Stimulated activated CD4-positive, alpha-beta T cell treated with anti-CD3 and anti-CD28 coated beads, Interleukin-12 subunit alpha, Interleukin-12 subunit beta, amount 100 ng/mL, for 24 hours (primary cell): ENCODE results near the gene VIPR1.

Experiments used
- DNase-seq, 2 experiments: peaks; one replicate each; pipeline ENCODE4 v3.0.0-alpha.2; 2020; ENCODE audit warnings: low read depth in 2 of 2

The VIPR1 gene

DNA sequence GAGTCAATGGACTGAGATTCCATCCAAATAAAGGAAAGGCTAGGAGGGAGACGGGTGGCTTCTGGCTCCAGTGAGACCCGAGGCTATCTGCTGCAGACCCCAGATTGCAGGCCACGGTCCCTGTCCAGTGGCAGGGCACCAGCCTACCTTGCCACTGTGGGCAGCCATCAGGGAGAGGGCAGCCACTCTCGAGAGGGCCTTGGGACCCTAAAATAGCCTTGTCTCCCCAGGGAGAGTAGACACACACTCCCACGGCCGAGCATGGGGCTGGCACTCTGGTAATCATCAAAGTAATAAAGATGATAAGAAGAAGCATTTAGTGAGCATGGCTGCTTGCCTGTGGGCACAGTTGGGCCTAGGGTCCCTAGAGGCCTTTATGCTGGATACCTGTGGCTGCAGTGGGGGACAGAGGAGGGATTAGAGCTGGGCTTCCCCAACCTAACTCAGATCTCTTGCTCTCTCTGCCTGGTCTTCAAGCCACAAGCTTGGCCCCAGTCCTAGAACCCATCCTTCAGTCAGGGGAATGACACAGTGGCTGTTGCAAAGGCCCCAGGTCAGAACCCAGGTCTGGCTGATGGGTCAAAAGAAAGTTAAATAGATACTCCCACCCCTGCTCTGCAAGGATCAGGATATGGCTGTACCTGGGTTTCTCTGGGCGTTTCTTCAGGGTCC lies 9.2 kb upstream of the VIPR1 start:
- DNase-seq, result no peak

DNA sequence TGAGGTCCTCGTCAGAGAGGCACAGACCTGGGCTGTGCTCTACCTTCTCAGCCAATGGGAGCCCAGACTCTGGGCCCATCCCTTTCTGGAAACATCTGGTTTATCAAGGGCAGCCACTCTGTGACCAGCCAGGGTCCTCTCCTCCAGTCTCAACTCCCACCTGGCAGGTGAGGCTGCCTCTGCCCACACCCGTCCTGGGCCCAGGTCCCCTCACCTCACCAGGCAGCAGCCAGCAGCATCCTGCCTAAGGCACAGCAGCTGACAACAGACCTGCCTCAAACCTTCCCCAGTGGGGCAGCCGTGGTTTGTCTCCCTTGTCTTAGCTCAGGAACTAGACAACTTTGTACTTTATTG lies 8.7 kb upstream of the VIPR1 start:
- no peak for DNase-seq

DNA sequence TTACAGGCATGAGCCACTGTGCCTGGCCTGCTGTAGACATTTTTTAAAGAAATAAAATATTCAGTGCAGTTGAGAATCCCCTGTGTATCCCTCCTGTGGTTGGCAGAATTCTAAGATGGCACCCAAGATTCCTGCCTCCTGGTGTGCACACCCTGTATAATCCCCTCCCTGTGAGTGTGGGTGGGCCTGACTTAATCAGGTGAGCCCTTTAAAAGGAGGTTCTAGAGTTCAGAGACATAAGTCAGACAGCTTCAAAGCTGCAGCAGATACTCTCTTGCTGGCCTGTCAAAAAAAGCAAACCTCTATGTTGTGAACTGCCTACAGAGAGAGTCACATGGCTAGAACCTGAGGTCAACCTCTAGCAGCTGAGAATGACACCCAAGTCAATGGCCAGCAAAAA lies 7.0 kb upstream of the VIPR1 start:
- no peak for DNase-seq

DNA sequence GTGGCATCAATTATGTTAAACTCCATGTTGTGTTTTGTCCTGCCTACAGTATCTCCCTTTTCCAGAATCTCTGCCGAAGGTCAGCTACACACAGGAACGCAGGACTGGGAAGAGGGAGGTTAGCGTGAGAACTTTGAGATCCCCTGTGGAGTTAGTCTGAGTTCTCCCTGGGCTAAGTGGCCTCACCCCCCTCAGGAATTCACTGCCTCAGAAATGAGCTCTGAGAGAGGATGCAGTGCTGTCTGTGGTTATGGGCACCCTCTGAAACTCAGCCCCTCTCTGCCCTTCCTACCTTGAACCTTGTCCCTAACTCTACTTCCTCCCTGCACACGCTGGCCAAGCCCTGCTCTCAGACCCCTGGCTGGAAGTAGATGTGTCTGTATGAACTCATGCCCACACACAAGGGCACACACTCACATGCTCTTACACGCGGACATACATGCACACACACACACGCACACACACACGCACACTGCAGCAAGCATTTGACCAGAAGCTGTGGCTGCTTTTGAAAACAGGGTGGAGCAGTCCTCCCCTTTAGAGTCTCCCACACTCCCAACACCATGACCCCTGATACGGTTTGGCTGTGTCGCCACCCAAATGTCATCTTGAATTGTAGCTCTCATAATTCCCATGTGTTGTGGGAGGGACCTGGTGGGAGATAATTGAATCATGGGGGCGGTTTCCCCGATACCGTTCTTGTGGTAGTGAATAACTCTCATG lies 5.3 kb upstream of the VIPR1 start:
- no peak for DNase-seq

DNA sequence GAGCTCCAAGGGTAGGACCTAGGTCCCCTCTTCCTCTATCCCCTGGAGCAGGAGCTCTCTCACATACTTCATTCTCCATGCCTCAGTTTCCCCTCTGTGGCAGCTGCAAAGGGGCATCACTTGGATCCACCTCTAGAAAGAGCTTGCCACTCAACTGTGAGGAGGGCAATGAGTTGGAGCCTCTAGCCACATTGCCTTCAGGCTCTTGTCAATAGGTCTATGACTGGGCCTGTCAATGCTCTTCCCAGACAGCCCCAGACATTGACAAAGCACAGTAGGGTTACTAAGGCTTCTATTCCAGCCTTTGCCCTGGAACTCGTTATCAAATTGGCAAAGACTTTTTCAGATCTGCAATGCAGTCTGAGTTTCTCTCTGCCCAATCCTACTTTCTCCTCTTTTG lies 4.4 kb upstream of the VIPR1 start:
- no peak for DNase-seq

DNA sequence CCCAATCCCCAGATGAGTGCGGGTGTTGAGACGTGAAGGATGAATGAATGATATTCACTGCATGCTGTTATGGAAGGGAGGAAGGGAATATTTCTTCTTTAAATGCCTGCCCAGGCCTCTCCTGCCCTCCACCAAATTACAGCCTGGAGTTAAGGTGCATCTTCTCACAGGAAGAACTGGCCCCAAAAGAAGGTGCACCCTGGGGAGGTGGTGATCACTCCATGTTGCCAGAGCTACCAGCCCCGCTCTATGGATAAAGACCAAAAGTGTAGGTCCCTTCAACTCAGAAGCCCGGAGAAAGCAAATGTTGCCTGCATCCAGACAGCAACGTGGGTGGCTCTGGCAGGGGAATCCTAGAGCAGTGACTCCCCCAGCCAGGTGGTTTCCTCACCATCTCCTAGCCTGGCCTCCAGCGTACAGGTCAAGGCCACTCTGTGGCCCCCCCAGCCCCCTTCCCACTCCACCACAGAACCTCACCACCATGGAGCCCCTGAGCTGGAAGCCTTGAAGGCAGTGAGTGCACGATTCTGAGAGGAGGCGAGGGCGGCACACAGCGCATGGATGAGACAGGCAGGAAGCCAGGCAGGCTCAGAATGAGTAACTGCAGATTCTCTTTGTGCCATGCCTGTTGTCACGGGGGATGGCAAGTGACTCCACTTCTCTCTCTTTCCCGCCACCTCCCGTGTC lies 3.5 kb upstream of the VIPR1 start:
- no peak for DNase-seq

DNA sequence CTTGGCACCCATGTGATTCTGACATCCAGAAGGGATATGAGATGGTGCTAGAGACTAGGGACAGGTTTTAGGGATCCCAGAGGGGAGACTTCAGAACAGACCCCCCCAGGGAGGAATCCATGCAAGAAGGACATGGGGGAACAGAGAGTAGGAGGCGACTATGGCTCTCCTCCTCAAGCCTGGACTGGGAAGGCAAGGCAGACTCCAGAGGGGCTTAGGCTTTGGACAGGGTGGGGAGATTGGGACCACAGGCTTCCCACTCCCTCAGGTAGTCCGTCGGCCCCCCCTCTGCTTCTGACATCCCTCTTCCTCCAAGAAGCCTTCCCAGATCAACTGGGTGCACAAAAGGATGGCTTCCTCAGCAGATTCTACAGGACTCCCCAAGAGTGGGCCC lies 3.0 kb upstream of the VIPR1 start:
- no peak for DNase-seq

DNA sequence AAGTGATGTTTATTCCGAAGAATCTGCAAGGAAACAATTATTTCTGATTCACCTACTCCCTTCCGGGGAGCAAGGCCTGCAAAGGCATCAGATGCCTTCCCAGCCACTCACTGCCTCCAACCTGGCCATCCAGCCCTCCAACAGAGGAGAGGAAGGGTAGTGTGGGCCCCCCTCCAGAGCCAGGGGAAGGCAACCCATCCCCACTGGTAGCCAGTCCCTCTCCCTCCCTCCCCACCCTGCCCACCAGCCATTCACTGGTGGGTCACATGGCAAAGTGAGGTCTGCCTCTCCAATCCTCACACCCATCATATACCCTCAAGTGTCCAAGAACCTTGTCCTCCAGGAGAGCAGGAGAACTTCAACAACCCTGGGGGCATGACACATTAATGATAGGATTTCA lies 2.4 kb upstream of the VIPR1 start:
- DNase-seq, result no peak

DNA sequence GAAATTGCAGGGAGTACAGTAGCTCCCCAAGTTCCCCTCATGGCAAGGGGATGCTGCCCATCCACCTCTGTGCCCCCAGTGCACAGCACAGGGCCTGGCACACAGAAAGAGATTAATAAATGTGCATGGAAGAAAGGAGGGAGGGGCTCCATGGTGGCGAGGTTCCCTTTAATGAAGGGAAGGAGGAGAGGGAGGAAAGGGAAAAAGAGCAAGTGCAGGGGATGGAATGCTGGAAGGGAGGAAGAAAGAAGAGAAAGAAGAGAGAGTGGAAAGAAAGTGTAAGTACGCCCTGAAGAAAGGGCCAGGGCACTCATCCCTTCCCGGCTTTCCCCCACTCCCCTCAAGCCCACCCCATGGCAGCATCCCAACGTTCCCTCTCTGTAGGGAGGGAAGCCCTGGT lies 1.5 kb upstream of the VIPR1 start:
- no peak for DNase-seq

DNA sequence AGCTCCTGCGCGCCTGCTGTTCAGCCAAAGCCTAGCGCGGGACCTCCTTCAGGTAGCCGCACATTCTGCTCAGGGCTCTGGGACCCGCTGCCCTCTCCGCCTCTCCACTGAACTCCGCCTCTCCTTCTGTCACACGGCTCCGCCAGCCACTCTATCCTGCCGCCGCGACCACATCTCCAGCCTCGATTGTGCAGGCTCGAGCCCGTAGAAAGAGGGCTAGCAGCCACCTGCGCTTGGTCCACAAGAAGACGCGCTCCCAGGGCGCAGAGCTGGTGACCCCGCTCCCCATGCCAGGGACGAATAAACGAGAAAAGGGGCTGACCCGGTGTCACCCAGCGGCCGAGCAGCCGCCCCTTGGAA lies 1.1 kb upstream of the VIPR1 start:
- DNase-seq, result no peak

DNA sequence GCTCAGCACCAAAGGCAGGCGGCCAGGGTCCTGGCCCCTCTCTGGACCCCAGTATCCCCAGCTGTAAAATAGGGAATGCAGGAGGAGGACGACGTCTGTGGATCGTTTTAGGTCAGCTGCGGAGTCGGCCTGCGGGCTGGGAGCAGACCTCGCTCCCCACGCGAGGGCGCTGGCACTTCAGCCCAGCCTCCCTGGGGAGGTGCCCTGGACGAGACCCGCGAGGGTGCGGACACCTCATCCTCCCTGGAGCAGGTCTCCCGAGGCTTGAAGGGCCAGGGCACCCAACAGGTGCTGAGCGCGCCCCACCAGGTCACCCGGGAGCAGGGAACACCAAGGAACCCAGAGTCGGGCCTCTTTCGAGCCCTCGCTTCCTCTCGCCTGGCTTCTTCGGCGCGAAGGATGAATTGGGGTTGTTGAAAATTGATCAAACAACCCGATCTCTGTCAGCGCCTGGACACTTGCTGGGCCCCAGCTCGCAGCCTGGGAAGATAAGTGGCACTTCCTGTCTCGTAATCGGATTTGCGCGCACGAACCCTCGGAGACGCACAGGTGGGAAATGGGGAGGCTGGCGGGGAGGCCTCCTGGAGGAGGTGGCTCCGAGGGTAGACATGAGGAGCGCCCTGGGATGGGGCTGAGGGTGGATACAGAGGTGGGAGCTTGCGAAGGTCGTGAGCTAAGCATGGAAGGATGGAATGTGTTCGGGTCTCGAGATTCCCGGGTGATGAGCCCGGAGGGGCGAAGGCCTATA lies 588 bp upstream of the VIPR1 start:
- DNase-seq, result peak; percentile 21 to 44

DNA sequence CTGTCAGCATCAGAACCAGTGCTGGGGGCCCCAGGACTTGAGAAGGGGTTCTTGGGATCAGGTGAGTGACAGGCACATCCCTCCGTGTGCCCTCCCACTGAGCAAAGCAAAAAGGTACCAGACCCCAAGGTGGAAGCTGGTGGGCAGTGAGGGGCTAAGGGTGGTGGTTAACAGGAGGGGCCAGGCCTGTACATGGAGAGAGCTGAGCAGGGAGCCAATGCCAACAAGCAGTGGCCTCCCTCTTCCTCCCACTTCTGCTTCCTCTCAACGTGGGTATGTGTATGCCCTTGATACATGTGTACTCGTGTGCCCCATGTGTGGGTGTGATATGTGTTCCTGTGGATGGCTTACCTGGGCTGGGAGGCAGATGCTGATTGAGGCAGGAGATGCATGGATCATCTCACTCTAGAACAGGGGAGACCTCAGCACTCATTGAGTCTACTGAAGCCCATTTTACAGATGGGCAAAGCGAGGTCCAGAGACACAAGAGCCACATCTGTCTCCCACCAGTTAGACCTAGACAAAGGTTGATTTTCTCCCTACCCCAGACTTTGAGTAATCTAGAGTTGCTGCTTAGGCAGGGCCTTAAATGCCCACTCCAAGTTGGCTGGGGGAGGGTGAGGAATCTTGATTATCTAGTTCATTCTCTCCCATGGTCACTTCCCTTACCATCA lies 945 bp downstream of the VIPR1 start:
- no peak for DNase-seq

DNA sequence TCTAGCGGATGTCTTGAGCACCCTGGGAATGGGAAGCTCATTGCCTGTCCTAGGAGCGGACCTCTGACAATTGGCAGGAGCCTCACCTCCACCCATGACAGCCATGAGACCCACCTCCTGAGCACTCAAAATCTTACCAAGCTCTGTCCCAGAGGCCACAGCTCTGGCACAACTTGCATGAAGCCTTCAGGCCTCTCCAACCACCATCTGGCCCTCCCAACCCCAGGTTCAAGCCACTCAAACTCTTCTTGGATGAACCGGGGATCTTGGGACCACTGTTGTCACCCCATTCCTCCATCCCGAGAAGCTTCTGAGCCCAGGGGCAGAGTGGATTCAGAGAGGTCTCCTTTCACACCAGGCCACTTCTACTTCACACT lies 1.5 kb downstream of the VIPR1 start:
- DNase-seq, result no peak

DNA sequence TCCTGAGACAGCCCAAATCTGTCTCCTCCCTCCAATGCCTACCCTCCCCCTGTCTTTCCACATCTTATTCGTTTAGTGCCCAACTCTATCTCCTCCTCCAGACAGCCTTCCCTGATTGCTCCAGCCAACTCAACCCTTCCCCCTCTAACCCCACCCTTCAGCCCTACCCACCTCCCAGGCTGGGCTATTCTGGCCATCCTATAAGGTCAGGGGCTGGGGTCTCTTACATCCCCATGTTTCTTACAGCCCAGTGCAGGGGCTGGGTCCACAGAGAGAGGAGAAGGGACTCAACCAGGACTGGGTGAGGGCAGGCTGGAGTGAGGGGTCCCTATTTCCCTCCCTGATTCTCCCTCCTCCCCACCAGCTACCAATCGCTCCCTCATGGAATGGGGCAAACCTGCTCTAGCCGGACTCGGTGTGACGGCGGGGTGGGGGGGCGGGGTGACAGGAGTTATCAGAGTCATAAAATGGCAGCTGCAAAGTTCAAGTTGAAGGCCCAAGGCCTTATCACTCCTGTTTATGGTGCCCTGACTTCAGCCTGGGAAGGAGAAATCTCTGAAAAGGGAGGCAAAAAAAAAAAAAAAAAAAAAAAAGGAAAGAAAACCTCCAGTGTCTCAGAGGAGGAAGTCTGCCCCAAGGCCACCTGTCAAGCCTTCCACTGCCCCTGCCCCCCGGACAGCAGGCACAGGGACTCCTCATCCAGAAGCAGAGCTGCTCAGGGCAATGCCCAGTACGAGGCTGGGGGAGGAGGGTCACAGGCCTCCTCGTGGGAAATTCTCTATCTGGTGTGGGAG lies 2.1 kb downstream of the VIPR1 start:
- no peak for DNase-seq

DNA sequence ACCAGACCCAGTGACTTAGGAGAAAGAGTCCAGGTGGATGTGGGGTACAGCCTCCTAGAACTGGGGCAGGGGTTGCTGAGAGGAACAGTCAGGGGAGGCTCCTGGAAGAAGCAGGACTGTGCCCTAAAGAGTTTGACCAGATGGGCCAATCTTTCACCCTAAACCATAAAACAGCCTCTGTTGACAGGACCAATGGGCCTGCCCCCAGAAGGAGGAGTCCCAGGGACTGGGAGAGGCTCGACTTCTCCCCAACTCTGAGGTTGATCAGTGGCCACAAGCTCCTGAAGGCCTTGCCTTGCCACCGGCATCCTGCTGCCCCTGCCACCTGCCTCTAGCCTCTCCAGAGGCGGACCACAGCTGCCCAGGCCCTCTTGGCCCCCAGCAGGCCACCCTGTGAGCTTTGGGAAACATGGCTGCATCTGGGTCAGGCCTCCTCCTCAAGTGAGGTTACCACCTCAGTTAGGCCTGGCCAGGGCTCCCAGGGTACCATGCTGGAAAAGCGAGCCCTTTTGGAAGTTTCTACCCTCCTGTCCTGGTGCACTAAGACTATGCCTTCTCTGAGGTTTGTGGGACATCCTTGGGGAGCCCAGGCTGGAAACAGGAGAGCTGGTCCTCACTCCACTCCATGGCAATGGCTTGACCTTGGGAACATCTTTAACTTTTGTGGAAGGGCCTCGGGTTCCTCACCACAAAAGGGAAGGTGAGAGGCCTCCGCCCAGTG lies 2.8 kb downstream of the VIPR1 start:
- no peak for DNase-seq

DNA sequence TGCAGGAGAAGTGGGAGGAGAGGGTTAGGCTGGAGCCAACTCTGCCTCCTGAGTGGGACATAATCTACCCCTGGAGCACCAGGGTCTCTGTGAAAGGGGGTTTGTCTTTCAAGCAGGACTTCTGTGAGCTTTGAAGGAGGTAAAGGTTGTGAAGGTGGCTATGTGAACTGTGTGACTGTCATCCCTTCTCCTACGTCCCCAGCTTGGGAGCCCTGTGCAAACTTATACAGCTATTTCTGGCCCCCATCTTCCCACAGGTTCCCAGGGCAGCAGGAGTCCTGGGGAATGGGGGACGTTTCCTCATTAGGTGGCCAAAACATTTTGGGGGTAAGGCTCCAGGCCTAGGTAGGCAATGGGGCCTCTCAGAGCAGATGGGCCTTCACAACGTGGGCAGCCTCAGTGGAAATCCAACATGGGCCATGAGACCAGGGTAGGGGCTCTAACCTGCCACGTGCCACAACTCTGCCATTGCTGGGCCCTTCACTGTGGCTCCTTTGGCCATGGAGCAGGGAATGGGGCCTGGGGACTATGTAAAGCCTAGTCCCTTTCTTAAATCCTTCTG lies 3.5 kb downstream of the VIPR1 start:
- DNase-seq, result no peak

DNA sequence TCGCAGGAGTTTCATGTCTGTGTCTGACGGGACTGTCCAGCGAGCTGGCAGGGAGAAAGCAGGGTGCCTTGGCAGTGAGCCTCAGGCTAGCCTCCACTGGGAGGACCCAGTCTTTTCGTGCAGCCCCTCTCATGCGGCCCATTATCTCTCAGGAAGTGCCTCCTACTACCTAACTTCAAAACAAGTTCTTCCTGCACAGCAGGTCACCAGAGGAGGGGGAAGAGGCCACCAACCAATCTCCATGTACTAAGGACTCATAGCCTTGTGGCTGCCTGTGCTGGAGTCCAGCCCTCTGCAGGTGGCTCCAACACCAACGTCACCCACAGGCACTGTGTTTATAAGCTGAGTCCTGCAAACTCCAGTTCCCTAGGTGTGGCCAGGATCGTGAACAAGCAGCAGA lies 4.8 kb downstream of the VIPR1 start:
- DNase-seq, result no peak

DNA sequence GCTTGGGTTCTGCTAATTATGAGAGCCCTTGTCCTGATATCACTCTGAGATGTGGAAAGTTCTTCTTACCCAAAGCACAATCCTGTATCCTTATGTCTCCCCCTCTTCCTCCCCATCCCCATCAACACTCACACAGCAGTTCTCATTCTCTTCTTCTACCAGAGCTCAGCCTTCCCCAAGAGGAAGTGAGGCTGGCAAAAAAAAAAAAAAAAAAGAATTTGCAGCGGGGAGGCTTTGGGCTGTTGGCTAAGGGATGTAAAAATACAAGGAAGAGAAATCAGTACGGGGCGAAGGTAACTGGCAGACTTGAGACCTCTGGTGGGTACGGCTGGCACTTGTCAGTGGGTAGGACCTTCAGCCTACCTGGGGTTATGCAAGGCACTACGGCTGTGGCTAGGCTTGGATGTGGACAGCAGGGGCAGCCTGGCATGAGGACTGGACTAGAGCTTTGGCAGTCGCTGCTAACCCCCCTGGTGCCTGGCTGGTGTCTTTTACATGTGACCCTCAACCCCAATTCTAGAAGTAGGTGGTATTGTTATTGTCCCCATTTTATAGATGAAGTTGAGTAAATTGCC lies 5.4 kb downstream of the VIPR1 start:
- DNase-seq, result no peak

DNA sequence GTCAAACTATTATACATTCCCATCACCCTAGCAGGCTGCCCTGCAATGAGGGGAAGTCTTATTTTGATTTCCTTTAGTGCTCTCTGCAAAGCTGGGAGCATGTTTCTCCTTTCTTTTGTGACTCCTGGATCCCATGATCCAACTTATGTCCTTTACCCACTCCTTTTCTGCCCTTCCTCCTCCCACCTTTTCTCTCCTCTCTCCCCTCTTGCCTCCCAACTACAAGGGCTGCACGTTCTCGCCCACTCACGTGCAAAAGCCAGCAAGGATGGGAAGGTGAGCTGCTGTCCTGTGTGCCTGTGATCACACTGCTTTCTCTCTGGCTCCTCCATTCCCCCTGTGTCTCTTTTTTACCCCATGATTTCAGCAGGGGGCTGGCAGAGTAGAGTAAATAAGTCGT lies 6.1 kb downstream of the VIPR1 start:
- no peak for DNase-seq

DNA sequence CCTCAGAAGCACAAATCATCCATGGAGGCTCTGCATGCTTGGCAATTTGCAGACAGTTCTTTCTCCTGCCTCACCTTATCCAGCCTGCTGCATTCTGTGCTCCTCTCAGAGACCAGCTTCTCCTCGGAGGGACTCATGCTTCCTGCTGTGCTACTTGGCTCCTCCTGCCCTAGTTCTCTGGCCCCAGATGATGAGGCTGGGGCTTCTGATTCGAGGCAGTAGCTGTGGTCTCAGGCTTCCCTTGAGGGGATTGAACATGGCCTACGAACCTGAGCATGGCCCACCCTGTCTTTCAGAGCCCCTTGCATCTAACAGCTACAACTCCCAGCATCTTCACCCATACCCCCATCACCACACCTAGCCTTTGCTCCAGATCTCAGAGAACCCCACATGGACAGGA lies 6.7 kb downstream of the VIPR1 start:
- no peak for DNase-seq
